Keratinocyte (primary cell): ENCODE results near the gene CNNM1.

Experiments
- CTCF ChIP-seq, 3 experiments: IDR thresholded peaks in 1 of 3; conservative IDR thresholded peaks in 1 of 3; optimal IDR thresholded peaks in 1 of 3; 2 replicates in 2 of 3; 3 replicates in 1 of 3; pipeline versions ENCODE3 to v1.5.1; 2011; ENCODE audit warnings: low read length in 3 of 3, mild to moderate bottlenecking in 3 of 3, moderate library complexity in 2 of 3, control low read depth in 1 of 3, inconsistent platforms in 1 of 3; ENCODE audit not compliant: insufficient read depth in 2 of 3; ENCODE audit errors: extremely low read depth in 1 of 3
- EZH2 ChIP-seq: IDR thresholded peaks from one replicate; pipeline ENCODE4 v1.6.1; 2012; ENCODE audit warnings: inconsistent platforms, mild to moderate bottlenecking, low read length, moderate library complexity

GRCh38 chr10:99430451-99431189 is 101.5 kb downstream of the CNNM1 start, which contains the start of gene GOT1:
- TF ChIP-seq CTCF (optimal IDR thresholded peaks at IDR 0.05 in 1 of 3, IDR thresholded peaks at IDR 0.05 in 1 of 3, conservative IDR thresholded peaks at IDR 0.05 in 1 of 3; ENCODE audit: extremely low read depth in 1 of 3, insufficient read depth in 2 of 3, low read length in 3 of 3) (no peak), EZH2 (no peak)
